Stimulated activated memory B cell treated with anti-CD40 and anti-IgM and Interleukin-4, amounts not matched to agents 10 μg/mL and 1 μg/mL and 100 μg/mL, for 72 hours (primary cell): ENCODE results near the gene ST8SIA2.
"Not testable (repeated sequence)": the region's sequence is repeated elsewhere in the genome, so short reads cannot be mapped to it uniquely, and the experiment has no call there.

ENCODE experiments used
- ATAC-seq: fragments of 150-1000 bp; cut with Tn5 transposase; 2 replicates; pipeline ENCODE4 v1.10.0; 2021
- H3K27ac Mint-ChIP-seq: one replicate; pipeline ENCODE4 v1.8.0; 2022; ENCODE audit warnings: mild to moderate bottlenecking, mixed read lengths
- H3K27me3 Mint-ChIP-seq: one replicate; pipeline ENCODE4 v1.8.0; 2022; ENCODE audit warnings: mixed read lengths
- H3K36me3 Mint-ChIP-seq: one replicate; pipeline ENCODE4 v1.8.0; 2022; ENCODE audit warnings: mixed read lengths
- H3K4me1 Mint-ChIP-seq: one replicate; pipeline ENCODE4 v1.8.0; 2022; ENCODE audit warnings: mixed read lengths
- H3K4me3 Mint-ChIP-seq: one replicate; pipeline ENCODE4 v1.8.0; 2022; ENCODE audit warnings: mild to moderate bottlenecking, moderate library complexity, mixed read lengths
- H3K9me3 Mint-ChIP-seq: one replicate; pipeline ENCODE4 v1.8.0; 2022; ENCODE audit warnings: mixed read lengths

ST8SIA2 gene

DNA sequence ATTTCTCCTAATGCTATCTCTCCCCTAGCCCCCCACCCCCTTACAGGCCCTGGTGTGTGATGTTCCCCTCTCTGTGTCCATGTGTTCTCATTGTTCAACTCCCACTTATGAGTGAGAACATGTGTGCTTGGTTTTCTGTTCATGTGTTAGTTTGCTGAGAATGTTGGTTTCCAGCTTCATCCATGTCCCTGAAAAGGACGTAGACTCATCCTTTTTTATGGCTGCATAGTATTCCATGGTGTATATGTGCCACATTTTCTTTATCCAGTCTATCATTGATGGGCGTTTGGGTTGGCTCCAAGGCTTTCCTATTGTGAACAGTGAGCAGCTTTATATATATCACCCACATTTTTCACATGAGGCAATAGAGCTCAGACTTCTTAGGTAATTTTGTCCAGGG is 86.0 kb downstream of the ST8SIA2 start:
- not testable (repeated sequence) for H3K36me3 Mint-ChIP-seq, H3K9me3 Mint-ChIP-seq

DNA sequence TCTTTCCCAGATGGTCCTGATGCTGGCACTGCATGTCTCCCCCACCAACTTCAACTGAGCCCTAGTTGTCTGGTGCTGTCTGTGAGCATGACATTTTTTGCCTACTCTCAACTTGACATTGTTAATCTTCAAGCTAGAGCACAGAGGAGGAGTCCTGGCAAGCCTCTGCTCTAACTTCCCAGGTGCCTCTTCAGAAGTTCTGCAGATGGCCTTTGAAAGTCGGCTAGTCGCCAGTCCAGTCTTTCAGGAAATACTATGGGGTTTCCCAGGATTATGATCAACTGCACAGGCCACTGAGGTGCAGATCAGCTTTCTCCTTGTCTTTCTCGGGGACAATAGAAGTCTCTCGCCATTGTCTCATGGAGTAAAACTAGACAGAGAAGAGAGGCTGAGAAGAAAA is 86.7 kb downstream of the ST8SIA2 start:
- Mint-ChIP-seq H3K36me3 (no peaks in the 10 kb centered on the region), H3K4me3 (no peak overlapping the region), H3K4me1 (no peaks in the 10 kb centered on the region), H3K27me3 (peaks cover 9% of the 10 kb centered on the region), H3K9me3 (peaks cover 8% of the 10 kb centered on the region), H3K27ac (no peak overlapping the region)
- no peak for ATAC-seq

More for the DNA sequence above, 86.0 kb downstream of the ST8SIA2 start:
- not testable (repeated sequence) for H3K27ac Mint-ChIP-seq, H3K4me1 Mint-ChIP-seq, ATAC-seq, H3K27me3 Mint-ChIP-seq, H3K4me3 Mint-ChIP-seq

GRCh38 chr15:92485441-92485840 is 91.8 kb downstream of the ST8SIA2 start:
- Mint-ChIP-seq H3K9me3 (peaks cover 3% of the 10 kb centered on the region), H3K4me3 (no peak overlapping the region), H3K4me1 (no peaks in the 10 kb centered on the region), H3K27me3 (no peaks in the 10 kb centered on the region), H3K27ac (no peak overlapping the region), H3K36me3 (no peaks in the 10 kb centered on the region)
- no peak for ATAC-seq

- H3K27ac Mint-ChIP-seq = no peak overlapping the region
- peaks cover 19% of the 10 kb centered on the region for H3K27me3 Mint-ChIP-seq
- H3K36me3 Mint-ChIP-seq = no peaks in the 10 kb centered on the region
- no peaks in the 10 kb centered on the region for H3K4me1 Mint-ChIP-seq
- H3K9me3 Mint-ChIP-seq = peaks cover 8% of the 10 kb centered on the region
- ATAC-seq = no peak
- H3K4me3 Mint-ChIP-seq = no peak overlapping the region
These were observed 99.0 kb downstream of the ST8SIA2 start for GRCh38 chr15:92492551-92493115.

DNA sequence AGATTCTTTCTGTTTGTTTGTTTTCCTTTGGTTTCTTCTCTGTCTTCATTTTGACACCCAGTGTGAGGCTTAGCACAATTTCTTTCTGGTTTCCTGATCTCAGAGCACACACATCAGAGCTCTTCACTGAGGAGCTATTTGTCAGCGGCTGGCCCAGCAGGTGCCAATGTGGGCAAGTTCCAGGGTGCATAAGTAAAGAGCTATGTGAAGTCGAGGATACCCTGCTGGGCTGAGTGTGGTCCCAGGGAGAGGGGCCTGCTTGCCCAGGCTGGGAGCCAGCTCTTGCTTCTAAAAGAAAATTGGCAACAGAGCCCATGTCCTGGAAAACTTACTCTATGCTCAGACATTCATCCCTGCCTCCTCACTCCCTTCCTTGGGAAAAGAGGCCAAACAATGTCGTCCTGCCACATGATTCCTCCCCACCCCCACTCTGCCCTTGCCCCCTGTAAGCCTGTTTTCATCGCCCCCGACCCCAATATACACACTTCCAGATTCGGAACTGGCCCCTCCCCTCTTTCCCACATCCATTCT is 101.2 kb downstream of the ST8SIA2 start:
- Mint-ChIP-seq H3K4me1 (no peaks in the 10 kb centered on the region), H3K27ac (no peak overlapping the region), H3K27me3 (peaks cover 27% of the 10 kb centered on the region), H3K9me3 (peaks cover 8% of the 10 kb centered on the region), H3K36me3 (no peaks in the 10 kb centered on the region), H3K4me3 (no peak overlapping the region)
- ATAC-seq = no peak

GRCh38 chr15:92495446-92495845 is 101.8 kb downstream of the ST8SIA2 start:
- peaks cover 28% of the 10 kb centered on the region for H3K27me3 Mint-ChIP-seq
- no peak for ATAC-seq

GRCh38 chr15:92499731-92500530 is 106.2 kb downstream of the ST8SIA2 start:
- H3K36me3 Mint-ChIP-seq = no peaks in the 10 kb centered on the region
- no peak overlapping the region for H3K27ac Mint-ChIP-seq
- H3K27me3 Mint-ChIP-seq = peaks cover 28% of the 10 kb centered on the region
- H3K4me1 Mint-ChIP-seq = no peaks in the 10 kb centered on the region
- no peak overlapping the region for H3K4me3 Mint-ChIP-seq
- ATAC-seq = no peak
- H3K9me3 Mint-ChIP-seq = no peaks in the 10 kb centered on the region

More at GRCh38 chr15:92495446-92495845, 101.8 kb downstream of the ST8SIA2 start:
- Mint-ChIP-seq H3K36me3 (no peaks in the 10 kb centered on the region), H3K27ac (no peak overlapping the region), H3K4me3 (no peak overlapping the region), H3K9me3 (peaks cover 8% of the 10 kb centered on the region), H3K4me1 (no peaks in the 10 kb centered on the region)

- H3K4me3 Mint-ChIP-seq = no peak overlapping the region
- no peak overlapping the region for H3K27ac Mint-ChIP-seq
- no peaks in the 10 kb centered on the region for H3K4me1 Mint-ChIP-seq
- peaks cover 12% of the 10 kb centered on the region for H3K27me3 Mint-ChIP-seq
- H3K36me3 Mint-ChIP-seq = no peaks in the 10 kb centered on the region
- H3K9me3 Mint-ChIP-seq = peaks cover 8% of the 10 kb centered on the region
- no peak for ATAC-seq
These were observed 108.7 kb downstream of the ST8SIA2 start for GRCh38 chr15:92502336-92502735.

- H3K4me1 Mint-ChIP-seq = no peaks in the 10 kb centered on the region
- H3K4me3 Mint-ChIP-seq = no peak overlapping the region
- H3K36me3 Mint-ChIP-seq = no peaks in the 10 kb centered on the region
- H3K27ac Mint-ChIP-seq = no peak overlapping the region
- peaks cover 8% of the 10 kb centered on the region for H3K9me3 Mint-ChIP-seq
- H3K27me3 Mint-ChIP-seq = peaks cover 8% of the 10 kb centered on the region
- ATAC-seq = no peak
These were observed 109.5 kb downstream of the ST8SIA2 start for GRCh38 chr15:92502930-92503857.

DNA sequence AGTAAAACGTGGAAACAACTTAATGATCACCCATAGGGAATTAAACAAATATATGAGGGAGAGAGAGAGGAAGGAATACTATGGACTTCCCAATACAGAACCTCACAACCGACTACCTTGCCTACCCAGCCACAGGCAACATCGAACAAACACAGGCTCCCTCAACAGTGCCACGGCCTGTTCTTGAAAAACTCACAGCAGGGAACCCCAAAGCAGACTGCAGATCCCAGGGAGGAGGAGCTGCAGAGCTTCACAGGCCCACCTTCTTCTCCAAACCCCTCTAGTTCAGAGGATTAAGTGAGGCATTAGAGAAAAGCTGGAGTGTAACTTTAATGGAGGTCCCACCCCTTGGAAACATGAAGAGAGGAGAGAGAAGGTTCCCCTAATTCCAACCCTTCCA is 110.2 kb downstream of the ST8SIA2 start:
- H3K36me3 Mint-ChIP-seq = no peaks in the 10 kb centered on the region
- peaks cover 8% of the 10 kb centered on the region for H3K27me3 Mint-ChIP-seq
- no peaks in the 10 kb centered on the region for H3K4me1 Mint-ChIP-seq
- ATAC-seq = no peak
- no peak overlapping the region for H3K4me3 Mint-ChIP-seq
- H3K9me3 Mint-ChIP-seq = peaks cover 8% of the 10 kb centered on the region
- no peak overlapping the region for H3K27ac Mint-ChIP-seq

DNA sequence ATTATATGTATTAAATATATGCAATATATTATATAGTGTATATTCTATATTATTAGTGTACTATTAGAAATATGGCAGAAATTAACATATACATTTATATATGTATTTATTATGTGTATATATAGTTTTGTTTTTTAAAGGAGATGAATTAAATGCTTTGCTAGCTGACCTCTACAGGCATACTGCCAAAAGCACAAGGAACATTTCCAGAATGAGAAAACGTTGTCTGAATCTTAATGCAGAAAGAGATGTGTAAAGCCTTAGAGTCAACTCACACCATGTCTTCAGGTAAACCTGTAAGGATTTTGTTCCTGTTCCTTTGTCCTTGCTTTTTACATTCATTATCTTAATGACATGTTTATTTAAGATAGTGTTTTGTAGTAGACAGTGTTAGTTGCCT is 111.9 kb downstream of the ST8SIA2 start:
- H3K27me3 Mint-ChIP-seq = no peaks in the 10 kb centered on the region
- H3K36me3 Mint-ChIP-seq = no peaks in the 10 kb centered on the region
- no peak overlapping the region for H3K4me3 Mint-ChIP-seq
- H3K27ac Mint-ChIP-seq = no peak overlapping the region
- H3K4me1 Mint-ChIP-seq = no peaks in the 10 kb centered on the region
- peaks cover 8% of the 10 kb centered on the region for H3K9me3 Mint-ChIP-seq
- no peak for ATAC-seq

- no peak overlapping the region for H3K27ac Mint-ChIP-seq
- ATAC-seq = no peak
- no peak overlapping the region for H3K4me3 Mint-ChIP-seq
- no peaks in the 10 kb centered on the region for H3K4me1 Mint-ChIP-seq
- no peaks in the 10 kb centered on the region for H3K36me3 Mint-ChIP-seq
- H3K9me3 Mint-ChIP-seq = peaks cover 8% of the 10 kb centered on the region
- H3K27me3 Mint-ChIP-seq = no peaks in the 10 kb centered on the region
These were observed 112.8 kb downstream of the ST8SIA2 start for GRCh38 chr15:92506506-92506905.

GRCh38 chr15:92510163-92510882 is 116.6 kb downstream of the ST8SIA2 start:
- Mint-ChIP-seq H3K27me3 (peaks cover 28% of the 10 kb centered on the region), H3K4me3 (no peak overlapping the region), H3K36me3 (no peaks in the 10 kb centered on the region), H3K4me1 (no peaks in the 10 kb centered on the region), H3K27ac (no peak overlapping the region), H3K9me3 (peaks cover 11% of the 10 kb centered on the region)
- no peak for ATAC-seq
